ENCODE results near the gene DLGAP1.

Gene DLGAP1

GRCh38 chr18:4144201-4144600, 310.9 kb downstream of the DLGAP1 start:
- H2BK15ac ChIP-seq (replicated peaks; ENCODE audit: low read depth) = no peak overlapping the region
- H4K8ac ChIP-seq (ENCODE audit: low read depth, low read length) = no peak overlapping the region
- no peak overlapping the region for H3K4me3 ChIP-seq (ENCODE audit: low read length)
- H3K4me2 ChIP-seq (ENCODE audit: low read length) = no peak overlapping the region
- WGBS (ENCODE audit: extremely low coverage, insufficient coverage, low lambda C conversion rate) = no CpG with 5 or more reads among the region's 1 CpG
- H3K36me3 ChIP-seq (ENCODE audit: control insufficient read depth, insufficient read depth, low read length) = no peaks in the 10 kb centered on the region
- no peaks in the 10 kb centered on the region for H3K79me2 ChIP-seq (ENCODE audit: control insufficient read depth, insufficient read depth, low read length)
- no peaks in the 10 kb centered on the region for H3K79me1 ChIP-seq (ENCODE audit: low read length)
- no peak overlapping the region for H4K5ac ChIP-seq (ENCODE audit: low read length)
- no peak overlapping the region for H2BK5ac ChIP-seq (ENCODE audit: low read length)
- no peak overlapping the region for H2BK120ac ChIP-seq (ENCODE audit: low read depth, low read length)
- peak overlapping the region; percentile 10 for H3K9ac ChIP-seq (ENCODE audit: low read length)
- H3K56ac ChIP-seq (ENCODE audit: low read length) = no peak overlapping the region
- no peak overlapping the region for H3K23ac ChIP-seq (ENCODE audit: low read length)
- no peak overlapping the region for H3K18ac ChIP-seq (ENCODE audit: low read length)
- peaks cover 2% of the 10 kb centered on the region for H3K4me1 ChIP-seq (ENCODE audit: control insufficient read depth, low read depth, low read length)
- H3K27me3 ChIP-seq (ENCODE audit: insufficient read depth, low read length, poor library complexity) = no peaks in the 10 kb centered on the region
- H3K27ac ChIP-seq (ENCODE audit: low read depth, low read length) = no peak overlapping the region
- H3K4ac ChIP-seq (ENCODE audit: low read depth, low read length) = no peak overlapping the region
- peak; percentile 81 for DNase-seq
- H2AK5ac ChIP-seq (ENCODE audit: low read length) = no peak overlapping the region

- Histone ChIP-seq H3K18ac (ENCODE audit: low read length) (no peak overlapping the region), H3K27ac (ENCODE audit: low read depth, low read length) (no peak overlapping the region), H3K36me3 (ENCODE audit: control insufficient read depth, insufficient read depth, low read length) (no peaks in the 10 kb centered on the region), H3K4me1 (ENCODE audit: control insufficient read depth, low read depth, low read length) (peaks cover 2% of the 10 kb centered on the region), H4K5ac (ENCODE audit: low read length) (no peak overlapping the region), H3K79me1 (ENCODE audit: low read length) (no peaks in the 10 kb centered on the region), H2AK5ac (ENCODE audit: low read length) (peak overlapping the region; percentile 22), H3K23ac (ENCODE audit: low read length) (no peak overlapping the region), H3K4ac (ENCODE audit: low read depth, low read length) (no peak overlapping the region), H3K79me2 (ENCODE audit: control insufficient read depth, insufficient read depth, low read length) (no peaks in the 10 kb centered on the region), H3K4me2 (ENCODE audit: low read length) (no peak overlapping the region), H3K4me3 (ENCODE audit: low read length) (no peak overlapping the region), H4K8ac (ENCODE audit: low read depth, low read length) (no peak overlapping the region), H2BK120ac (ENCODE audit: low read depth, low read length) (no peak overlapping the region), H2BK5ac (ENCODE audit: low read length) (no peak overlapping the region), H3K27me3 (ENCODE audit: insufficient read depth, low read length, poor library complexity) (no peaks in the 10 kb centered on the region), H3K9ac (ENCODE audit: low read length) (no peak overlapping the region), H2BK15ac (replicated peaks; ENCODE audit: low read depth) (no peak overlapping the region), H3K56ac (ENCODE audit: low read length) (no peak overlapping the region)
- DNase-seq = no peak
- WGBS (ENCODE audit: extremely low coverage, insufficient coverage, low lambda C conversion rate) = no CpG with 5 or more reads among the region's 1 CpG
These were observed 311.5 kb downstream of the DLGAP1 start for GRCh38 chr18:4143585-4143984.

GRCh38 chr18:4142876-4143275, 312.2 kb downstream of the DLGAP1 start:
- no peak for DNase-seq
- no peak overlapping the region for H2BK15ac ChIP-seq (replicated peaks; ENCODE audit: low read depth)
- H3K18ac ChIP-seq (ENCODE audit: low read length) = no peak overlapping the region
- no peak overlapping the region for H4K8ac ChIP-seq (ENCODE audit: low read depth, low read length)
- H3K79me1 ChIP-seq (ENCODE audit: low read length) = no peaks in the 10 kb centered on the region
- no peak overlapping the region for H2BK5ac ChIP-seq (ENCODE audit: low read length)
- H4K5ac ChIP-seq (ENCODE audit: low read length) = no peak overlapping the region
- no peaks in the 10 kb centered on the region for H3K79me2 ChIP-seq (ENCODE audit: control insufficient read depth, insufficient read depth, low read length)
- no peak overlapping the region for H3K9ac ChIP-seq (ENCODE audit: low read length)
- no peaks in the 10 kb centered on the region for H3K36me3 ChIP-seq (ENCODE audit: control insufficient read depth, insufficient read depth, low read length)
- no peak overlapping the region for H3K4me3 ChIP-seq (ENCODE audit: low read length)
- H2AK5ac ChIP-seq (ENCODE audit: low read length) = no peak overlapping the region
- no peak overlapping the region for H3K56ac ChIP-seq (ENCODE audit: low read length)
- H3K4me2 ChIP-seq (ENCODE audit: low read length) = no peak overlapping the region
- H3K4ac ChIP-seq (ENCODE audit: low read depth, low read length) = no peak overlapping the region
- no CpG with 5 or more reads among the region's 5 CpGs for WGBS (ENCODE audit: extremely low coverage, insufficient coverage, low lambda C conversion rate)
- H3K27me3 ChIP-seq (ENCODE audit: insufficient read depth, low read length, poor library complexity) = no peaks in the 10 kb centered on the region
- no peak overlapping the region for H3K23ac ChIP-seq (ENCODE audit: low read length)
- H2BK120ac ChIP-seq (ENCODE audit: low read depth, low read length) = no peak overlapping the region
- H3K4me1 ChIP-seq (ENCODE audit: control insufficient read depth, low read depth, low read length) = peaks cover 2% of the 10 kb centered on the region
- H3K27ac ChIP-seq (ENCODE audit: low read depth, low read length) = no peak overlapping the region

DNA sequence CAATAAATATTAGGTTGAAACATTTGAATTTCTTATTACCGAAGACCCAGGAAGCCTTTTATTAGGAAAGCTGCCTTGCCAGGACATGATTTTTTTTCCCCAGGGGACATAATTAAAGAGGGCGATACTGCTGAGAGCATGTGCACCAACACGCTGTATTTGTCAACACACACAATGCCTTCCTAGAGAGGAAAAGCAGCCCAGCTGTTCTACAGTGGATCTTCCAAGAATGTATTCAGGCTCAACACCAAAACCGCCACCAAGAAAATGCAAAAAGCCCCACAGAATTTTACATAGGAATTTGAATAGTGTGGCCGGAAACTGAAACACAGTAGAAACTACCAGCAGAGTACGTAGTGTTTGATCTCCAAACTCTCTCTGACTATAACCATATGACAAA, 320.4 kb downstream of the DLGAP1 start:
- H3K4me1 ChIP-seq (ENCODE audit: control insufficient read depth, low read depth, low read length) = no peaks in the 10 kb centered on the region
- H4K8ac ChIP-seq (ENCODE audit: low read depth, low read length) = no peak overlapping the region
- H3K36me3 ChIP-seq (ENCODE audit: control insufficient read depth, insufficient read depth, low read length) = no peaks in the 10 kb centered on the region
- no peaks in the 10 kb centered on the region for H3K27me3 ChIP-seq (ENCODE audit: insufficient read depth, low read length, poor library complexity)
- no peak overlapping the region for H2AK5ac ChIP-seq (ENCODE audit: low read length)
- H3K4me2 ChIP-seq (ENCODE audit: low read length) = no peak overlapping the region
- H3K4me3 ChIP-seq (ENCODE audit: low read length) = no peak overlapping the region
- no CpG with 5 or more reads among the region's 6 CpGs for WGBS (ENCODE audit: extremely low coverage, insufficient coverage, low lambda C conversion rate)
- H3K27ac ChIP-seq (ENCODE audit: low read depth, low read length) = no peak overlapping the region
- no peak overlapping the region for H2BK15ac ChIP-seq (replicated peaks; ENCODE audit: low read depth)
- H3K9ac ChIP-seq (ENCODE audit: low read length) = no peak overlapping the region
- H3K23ac ChIP-seq (ENCODE audit: low read length) = no peak overlapping the region
- H3K18ac ChIP-seq (ENCODE audit: low read length) = no peak overlapping the region
- H3K4ac ChIP-seq (ENCODE audit: low read depth, low read length) = no peak overlapping the region
- H3K56ac ChIP-seq (ENCODE audit: low read length) = no peak overlapping the region
- no peak overlapping the region for H2BK5ac ChIP-seq (ENCODE audit: low read length)
- no peaks in the 10 kb centered on the region for H3K79me2 ChIP-seq (ENCODE audit: control insufficient read depth, insufficient read depth, low read length)
- peak overlapping the region; percentile 45 for H2BK120ac ChIP-seq (ENCODE audit: low read depth, low read length)
- H3K79me1 ChIP-seq (ENCODE audit: low read length) = no peaks in the 10 kb centered on the region
- DNase-seq = peak; percentile 18
- H4K5ac ChIP-seq (ENCODE audit: low read length) = no peak overlapping the region

GRCh38 chr18:4130734-4131719, 324.1 kb downstream of the DLGAP1 start:
- Histone ChIP-seq H3K27me3 (ENCODE audit: insufficient read depth, low read length, poor library complexity) (no peaks in the 10 kb centered on the region), H3K56ac (ENCODE audit: low read length) (no peak overlapping the region), H3K18ac (ENCODE audit: low read length) (no peak overlapping the region), H4K5ac (ENCODE audit: low read length) (no peak overlapping the region), H3K4me2 (ENCODE audit: low read length) (no peak overlapping the region), H2BK120ac (ENCODE audit: low read depth, low read length) (no peak overlapping the region), H4K8ac (ENCODE audit: low read depth, low read length) (no peak overlapping the region), H2BK5ac (ENCODE audit: low read length) (no peak overlapping the region), H3K9ac (ENCODE audit: low read length) (no peak overlapping the region), H2AK5ac (ENCODE audit: low read length) (no peak overlapping the region), H3K23ac (ENCODE audit: low read length) (no peak overlapping the region), H3K27ac (ENCODE audit: low read depth, low read length) (no peak overlapping the region), H3K4me1 (ENCODE audit: control insufficient read depth, low read depth, low read length) (no peaks in the 10 kb centered on the region), H2BK15ac (replicated peaks; ENCODE audit: low read depth) (no peak overlapping the region), H3K79me2 (ENCODE audit: control insufficient read depth, insufficient read depth, low read length) (no peaks in the 10 kb centered on the region), H3K36me3 (ENCODE audit: control insufficient read depth, insufficient read depth, low read length) (no peaks in the 10 kb centered on the region), H3K4ac (ENCODE audit: low read depth, low read length) (no peak overlapping the region), H3K4me3 (ENCODE audit: low read length) (no peak overlapping the region), H3K79me1 (ENCODE audit: low read length) (no peaks in the 10 kb centered on the region)
- no CpG with 5 or more reads among the region's 12 CpGs for WGBS (ENCODE audit: extremely low coverage, insufficient coverage, low lambda C conversion rate)
- peak; percentile 17 for DNase-seq
